ENCODE data around the gene KCNQ5.

The KCNQ5 gene

DNA sequence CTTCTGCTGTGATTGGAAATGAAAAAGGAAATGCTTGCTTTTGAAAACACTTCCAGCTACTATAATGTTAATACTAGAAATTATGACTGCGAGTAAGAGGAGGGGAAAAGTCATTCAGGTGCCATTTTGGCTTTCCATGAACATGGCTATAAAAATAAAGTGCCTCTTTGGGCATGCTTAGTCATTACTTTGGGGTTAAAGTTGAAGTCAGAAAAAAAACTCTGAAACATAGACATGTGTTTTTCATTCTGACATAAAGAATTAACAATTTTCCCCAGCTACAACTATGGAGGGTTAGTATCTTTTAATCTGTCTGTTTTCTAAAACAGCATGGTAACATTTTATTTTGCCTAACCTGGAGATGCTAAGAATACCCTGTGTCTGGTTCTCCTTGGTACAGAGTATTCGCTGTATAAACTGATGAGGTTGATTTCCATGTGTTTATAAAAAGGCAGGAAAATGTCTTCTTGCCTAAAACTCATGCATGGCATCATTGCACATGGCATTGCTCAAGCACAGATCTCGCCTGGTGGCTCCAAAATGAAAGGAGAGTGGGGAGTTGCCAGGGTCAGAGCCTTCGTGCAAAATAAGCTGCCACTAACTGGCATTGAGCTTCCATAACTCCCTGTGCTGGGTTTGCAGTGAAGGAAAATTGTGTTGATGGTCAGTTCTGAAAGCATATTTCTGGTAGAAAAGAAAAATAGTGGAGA lies 188.9 kb downstream of the KCNQ5 start:
- no peak for DNase-seq (ENCODE audit: extremely low read depth, low read depth)
- TF ChIP-seq, protein P1, sequence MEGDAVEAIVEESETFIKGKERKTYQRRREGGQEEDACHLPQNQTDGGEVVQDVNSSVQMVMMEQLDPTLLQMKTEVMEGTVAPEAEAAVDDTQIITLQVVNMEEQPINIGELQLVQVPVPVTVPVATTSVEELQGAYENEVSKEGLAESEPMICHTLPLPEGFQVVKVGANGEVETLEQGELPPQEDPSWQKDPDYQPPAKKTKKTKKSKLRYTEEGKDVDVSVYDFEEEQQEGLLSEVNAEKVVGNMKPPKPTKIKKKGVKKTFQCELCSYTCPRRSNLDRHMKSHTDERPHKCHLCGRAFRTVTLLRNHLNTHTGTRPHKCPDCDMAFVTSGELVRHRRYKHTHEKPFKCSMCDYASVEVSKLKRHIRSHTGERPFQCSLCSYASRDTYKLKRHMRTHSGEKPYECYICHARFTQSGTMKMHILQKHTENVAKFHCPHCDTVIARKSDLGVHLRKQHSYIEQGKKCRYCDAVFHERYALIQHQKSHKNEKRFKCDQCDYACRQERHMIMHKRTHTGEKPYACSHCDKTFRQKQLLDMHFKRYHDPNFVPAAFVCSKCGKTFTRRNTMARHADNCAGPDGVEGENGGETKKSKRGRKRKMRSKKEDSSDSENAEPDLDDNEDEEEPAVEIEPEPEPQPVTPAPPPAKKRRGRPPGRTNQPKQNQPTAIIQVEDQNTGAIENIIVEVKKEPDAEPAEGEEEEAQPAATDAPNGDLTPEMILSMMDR (IDR thresholded peaks at IDR 0.05; ENCODE audit: low read depth, low read length): no peak

GRCh38 chr6:72811971-72812421 lies 190.1 kb downstream of the KCNQ5 start:
- DNase-seq (ENCODE audit: extremely low read depth, low read depth): no peak
- TF ChIP-seq, protein P1 (IDR thresholded peaks at IDR 0.05; ENCODE audit: low read depth, low read length): no peak

GRCh38 chr6:72813807-72814596 lies 192.1 kb downstream of the KCNQ5 start:
- TF ChIP-seq, protein P1 (IDR thresholded peaks at IDR 0.05; ENCODE audit: low read depth, low read length): no peak
- no peak for DNase-seq (ENCODE audit: extremely low read depth, low read depth)

DNA sequence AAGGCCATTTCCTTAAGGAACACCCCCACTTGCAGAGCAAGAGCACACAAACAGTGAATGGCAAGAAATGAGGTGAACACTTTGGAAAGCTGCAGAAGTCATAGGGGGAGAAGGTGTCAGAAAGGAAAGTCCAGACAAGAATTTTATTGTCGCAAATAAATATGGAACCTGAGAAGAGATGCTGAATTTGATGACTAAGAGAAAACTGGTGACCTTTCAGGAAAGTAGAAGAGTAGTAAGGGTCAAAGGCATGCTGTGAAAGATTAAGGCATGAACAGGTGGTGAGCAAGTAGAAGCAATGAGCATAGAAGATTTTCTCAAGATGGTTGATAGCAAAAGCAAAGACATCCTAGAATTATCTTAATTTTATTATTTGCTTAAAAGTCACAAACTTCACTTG lies 194.2 kb downstream of the KCNQ5 start:
- TF ChIP-seq, protein P1 (IDR thresholded peaks at IDR 0.05; ENCODE audit: low read depth, low read length): no peak
- no peak for DNase-seq (ENCODE audit: extremely low read depth, low read depth)

DNA sequence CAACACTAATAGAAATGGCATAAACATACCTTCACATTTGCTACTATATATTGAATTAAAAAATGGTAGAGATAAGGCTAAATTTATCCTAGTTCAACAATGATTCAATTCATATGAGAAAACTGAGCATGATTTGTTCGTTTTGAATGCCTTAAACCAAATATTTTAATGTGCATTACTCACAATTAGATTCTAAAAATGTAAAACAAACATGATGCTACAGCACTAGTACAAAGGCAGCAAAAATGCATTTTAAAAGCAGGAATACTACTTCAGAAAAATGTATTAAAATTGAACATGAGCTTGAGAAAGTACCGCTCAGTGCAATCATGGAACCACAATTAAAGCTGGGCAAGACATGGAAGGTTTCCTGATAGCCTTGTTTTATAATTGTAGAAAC lies 195.3 kb downstream of the KCNQ5 start:
- no peak for DNase-seq (ENCODE audit: extremely low read depth, low read depth)
- TF ChIP-seq, protein P1 (IDR thresholded peaks at IDR 0.05; ENCODE audit: low read depth, low read length): no peak

GRCh38 chr6:72819609-72820008 lies 197.7 kb downstream of the KCNQ5 start:
- DNase-seq (ENCODE audit: extremely low read depth, low read depth): no peak
- TF ChIP-seq, protein P1 (IDR thresholded peaks at IDR 0.05; ENCODE audit: low read depth, low read length): no peak

DNA sequence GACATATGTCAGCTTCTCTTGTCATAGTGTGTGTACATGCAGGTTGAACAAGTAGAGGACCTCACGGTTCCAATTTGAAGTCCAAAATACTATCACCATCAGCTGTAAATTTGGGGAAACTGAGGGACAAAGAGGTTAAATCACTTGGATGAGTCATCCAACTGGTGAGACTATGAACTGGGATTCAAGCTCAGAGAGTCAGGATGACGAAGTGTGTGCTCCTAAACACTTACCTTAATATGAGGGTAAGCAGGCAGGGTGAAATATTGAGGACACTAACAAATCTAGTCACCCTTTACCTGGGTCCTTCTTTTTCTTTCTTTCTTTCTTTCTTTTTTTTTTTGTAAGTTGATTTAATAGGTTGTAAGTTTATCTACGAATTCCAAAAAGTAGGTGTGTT lies 198.3 kb downstream of the KCNQ5 start:
- TF ChIP-seq, protein P1 (IDR thresholded peaks at IDR 0.05; ENCODE audit: low read depth, low read length): no peak

More for the DNA sequence above, 198.3 kb downstream of the KCNQ5 start:
- DNase-seq (ENCODE audit: extremely low read depth, low read depth): no peak

Measured in AG09319 (cell line).